Loucy (cell line): ENCODE data around the gene EZR.

Experiments used
- H2AFZ ChIP-seq: fragments of 200-600 bp; sonication (generic); 2 replicates; pipeline ENCODE4 v1.6.0; 2016; ENCODE audit warnings: antibody characterized with exemption, mild to moderate bottlenecking, low read length, moderate library complexity
- H3F3A ChIP-seq: fragments of 200-600 bp; 2 replicates; pipeline ENCODE4 v1.6.0; 2016; ENCODE audit warnings: antibody characterized with exemption, low read depth, mild to moderate bottlenecking
- H3K27me3 ChIP-seq: fragments of 200-600 bp; sonication (generic); 2 replicates; pipeline ENCODE4 v1.6.1; 2014; ENCODE audit warnings: low read length, mild to moderate bottlenecking; ENCODE audit not compliant: insufficient read depth, poor library complexity, severe bottlenecking
- H3K36me3 ChIP-seq: fragments of 200-600 bp; sonication (generic); 2 replicates; pipeline ENCODE4 v1.6.1; 2016; ENCODE audit warnings: low read length; ENCODE audit not compliant: insufficient read depth
- H3K4me1 ChIP-seq: fragments of 200-600 bp; sonication (generic); 2 replicates; pipeline ENCODE4 v1.5.1; 2014; ENCODE audit warnings: low read length, mild to moderate bottlenecking; ENCODE audit not compliant: insufficient read depth, poor library complexity, severe bottlenecking
- H3K4me2 ChIP-seq: fragments of 200-600 bp; sonication (generic); 2 replicates; pipeline ENCODE4 v1.6.0; 2014; ENCODE audit warnings: antibody characterized with exemption, low read length, low read depth, mild to moderate bottlenecking; ENCODE audit not compliant: poor library complexity, severe bottlenecking
- H3K4me3 ChIP-seq: fragments of 200-600 bp; sonication (generic); 2 replicates; pipeline ENCODE4 v1.5.1; 2014; ENCODE audit warnings: low read length, mild to moderate bottlenecking, mixed read lengths; ENCODE audit not compliant: poor library complexity, severe bottlenecking
- H3K79me2 ChIP-seq: fragments of 200-600 bp; sonication (generic); 2 replicates; pipeline ENCODE4 v1.6.1; 2014; ENCODE audit warnings: low read length; ENCODE audit not compliant: insufficient read depth
- H3K9ac ChIP-seq: fragments of 200-600 bp; sonication (generic); 2 replicates; pipeline ENCODE4 v1.6.0; 2014; ENCODE audit warnings: mild to moderate bottlenecking, low read depth, low read length, moderate library complexity; ENCODE audit not compliant: poor library complexity, severe bottlenecking
- H3K9me2 ChIP-seq: fragments of 200-600 bp; sonication (generic); replicated peaks from 2 replicates; pipeline ENCODE4 v1.6.1; 2016; ENCODE audit warnings: low read depth, low read length, mixed read lengths
- H3K9me3 ChIP-seq: fragments of 200-600 bp; sonication (generic); 2 replicates; pipeline ENCODE4 v1.6.1; 2014; ENCODE audit warnings: mild to moderate bottlenecking, antibody characterized with exemption, low read length, low read depth; ENCODE audit not compliant: insufficient read depth
- H4K20me1 ChIP-seq: fragments of 200-600 bp; sonication (generic); 2 replicates; pipeline ENCODE4 v1.6.0; 2014; ENCODE audit warnings: antibody characterized with exemption, low read length, mild to moderate bottlenecking; ENCODE audit not compliant: insufficient read depth, poor library complexity, severe bottlenecking
- EZH2phosphoT487 ChIP-seq: fragments of 200-600 bp; IDR thresholded peaks from 2 replicates; pipeline ENCODE4 v1.6.1; 2018; ENCODE audit warnings: antibody characterized with exemption, mild to moderate bottlenecking, moderate library complexity, borderline replicate concordance
- TF ChIP-seq, protein P1 (sequence below): fragments of 200-600 bp; sonication (generic); conservative IDR thresholded peaks from 2 replicates; pipeline ENCODE4 v1.5.1; 2014; ENCODE audit warnings: mild to moderate bottlenecking, antibody characterized with exemption, low read length

EZR gene

GRCh38 chr6:158865769-158866168 is 46.6 kb upstream of the EZR start:
- Histone ChIP-seq H4K20me1 (no peaks in the 10 kb centered on the region), H3F3A (no peaks in the 10 kb centered on the region)
- TF ChIP-seq, protein P1, sequence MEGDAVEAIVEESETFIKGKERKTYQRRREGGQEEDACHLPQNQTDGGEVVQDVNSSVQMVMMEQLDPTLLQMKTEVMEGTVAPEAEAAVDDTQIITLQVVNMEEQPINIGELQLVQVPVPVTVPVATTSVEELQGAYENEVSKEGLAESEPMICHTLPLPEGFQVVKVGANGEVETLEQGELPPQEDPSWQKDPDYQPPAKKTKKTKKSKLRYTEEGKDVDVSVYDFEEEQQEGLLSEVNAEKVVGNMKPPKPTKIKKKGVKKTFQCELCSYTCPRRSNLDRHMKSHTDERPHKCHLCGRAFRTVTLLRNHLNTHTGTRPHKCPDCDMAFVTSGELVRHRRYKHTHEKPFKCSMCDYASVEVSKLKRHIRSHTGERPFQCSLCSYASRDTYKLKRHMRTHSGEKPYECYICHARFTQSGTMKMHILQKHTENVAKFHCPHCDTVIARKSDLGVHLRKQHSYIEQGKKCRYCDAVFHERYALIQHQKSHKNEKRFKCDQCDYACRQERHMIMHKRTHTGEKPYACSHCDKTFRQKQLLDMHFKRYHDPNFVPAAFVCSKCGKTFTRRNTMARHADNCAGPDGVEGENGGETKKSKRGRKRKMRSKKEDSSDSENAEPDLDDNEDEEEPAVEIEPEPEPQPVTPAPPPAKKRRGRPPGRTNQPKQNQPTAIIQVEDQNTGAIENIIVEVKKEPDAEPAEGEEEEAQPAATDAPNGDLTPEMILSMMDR = no peak
- no peak for TF ChIP-seq EZH2phosphoT487

GRCh38 chr6:158863646-158864045 is 44.5 kb upstream of the EZR start:
- no peak overlapping the region for H3K9ac ChIP-seq
- TF ChIP-seq EZH2phosphoT487 = no peak
- TF ChIP-seq, protein P1 = no peak
- no peaks in the 10 kb centered on the region for H3K9me2 ChIP-seq
- H3K4me2 ChIP-seq = no peak overlapping the region
- H3K4me3 ChIP-seq = no peak overlapping the region
- H3K9me3 ChIP-seq = no peaks in the 10 kb centered on the region
- H2AFZ ChIP-seq = no peak overlapping the region
- no peaks in the 10 kb centered on the region for H3K27me3 ChIP-seq
- no peaks in the 10 kb centered on the region for H3K4me1 ChIP-seq
- H3K36me3 ChIP-seq = no peaks in the 10 kb centered on the region
- H3F3A ChIP-seq = no peaks in the 10 kb centered on the region
- H3K79me2 ChIP-seq = no peaks in the 10 kb centered on the region
- no peaks in the 10 kb centered on the region for H4K20me1 ChIP-seq

More at GRCh38 chr6:158865769-158866168, 46.6 kb upstream of the EZR start:
- H3K9ac ChIP-seq = no peak overlapping the region
- H3K9me3 ChIP-seq = no peaks in the 10 kb centered on the region
- H3K9me2 ChIP-seq = no peaks in the 10 kb centered on the region
- no peaks in the 10 kb centered on the region for H3K79me2 ChIP-seq
- H3K4me3 ChIP-seq = no peak overlapping the region
- no peaks in the 10 kb centered on the region for H3K27me3 ChIP-seq
- no peak overlapping the region for H2AFZ ChIP-seq
- no peaks in the 10 kb centered on the region for H3K4me1 ChIP-seq
- no peak overlapping the region for H3K4me2 ChIP-seq
- no peaks in the 10 kb centered on the region for H3K36me3 ChIP-seq

DNA sequence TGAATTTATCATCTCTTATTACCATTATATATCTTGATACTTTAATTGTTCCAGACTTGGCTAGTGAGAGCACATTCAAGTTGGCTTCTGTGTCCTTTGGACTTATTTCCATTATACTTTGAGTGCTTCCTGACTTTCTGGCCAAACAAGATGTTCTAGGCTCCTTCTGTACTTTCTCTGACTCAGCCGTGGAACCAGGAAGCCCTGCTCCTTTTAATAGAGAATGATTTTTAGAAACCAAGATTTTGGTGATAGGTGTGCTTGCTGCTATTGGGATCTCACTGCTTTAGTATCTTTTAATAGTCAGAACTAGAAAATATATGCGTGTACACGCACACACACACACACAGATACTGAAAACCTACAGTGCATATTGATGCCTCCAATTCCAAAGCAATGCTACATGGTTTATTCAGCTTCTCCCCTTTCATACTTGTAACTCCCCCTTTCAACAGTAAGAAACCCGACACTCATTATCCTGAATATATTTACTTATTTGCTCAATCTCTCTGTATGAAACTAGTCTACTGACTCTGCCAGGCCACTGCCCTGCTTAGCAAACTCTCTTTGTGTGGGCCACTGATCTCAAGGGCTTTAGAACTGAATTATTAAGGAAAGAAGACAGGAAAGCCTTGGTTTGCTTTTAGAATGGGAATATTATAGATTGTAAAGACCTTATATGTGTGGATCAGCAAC is 42.7 kb upstream of the EZR start:
- Histone ChIP-seq H3K36me3 (no peaks in the 10 kb centered on the region), H3K4me3 (no peak overlapping the region), H3K4me1 (no peaks in the 10 kb centered on the region), H3K4me2 (no peak overlapping the region), H3K9me2 (no peaks in the 10 kb centered on the region), H3K79me2 (no peaks in the 10 kb centered on the region), H4K20me1 (no peaks in the 10 kb centered on the region), H3K9me3 (no peaks in the 10 kb centered on the region), H2AFZ (no peak overlapping the region), H3K9ac (no peak overlapping the region), H3K27me3 (no peaks in the 10 kb centered on the region), H3F3A (no peaks in the 10 kb centered on the region)
- TF ChIP-seq, protein P1 = no peak
- no peak for TF ChIP-seq EZH2phosphoT487
